Ovary (tissue), 3 donors: ENCODE data around the gene PRR18.

Experiments used
- CTCF ChIP-seq, 3 donors: fragments of 450-650 bp in 2 of 3; fragments of 200-600 bp in 1 of 3; IDR thresholded peaks; one replicate each; pipeline versions ENCODE4 v1.5.1 to v1.8.0; 2016 to 2022; ENCODE audit warnings: antibody characterized with exemption in 3 of 3, mild to moderate bottlenecking in 1 of 3
- EP300 ChIP-seq: sonication (generic); formaldehyde crosslinking; IDR thresholded peaks from one replicate; pipeline ENCODE4 v1.6.1; 2017; ENCODE audit warnings: antibody characterized with exemption
- POLR2A ChIP-seq: fragments of 450-650 bp; IDR thresholded peaks from one replicate; pipeline ENCODE4 v1.6.1; 2017; ENCODE audit warnings: antibody characterized with exemption, mild to moderate bottlenecking, moderate library complexity
- donor health status: DM: no; HTN: no; CAD: no.

GRCh38 chr6:166333172-166333995 is 25.2 kb upstream of the PRR18 start:
- TF ChIP-seq CTCF (IDR thresholded peaks at IDR 0.05) = no peak
- TF ChIP-seq POLR2A = no peak
- no peak for TF ChIP-seq EP300
